OCI-LY3 (cell line): ENCODE data around the gene DDX24.

ENCODE experiments used
- CTCF ChIP-seq: fragments of 200-600, 300-600 bp; sonication (generic); IDR thresholded peaks from 2 replicates; pipeline ENCODE4 v1.5.1; 2014; ENCODE audit warnings: antibody characterized with exemption, low read length, low read depth
- EZH2phosphoT487 ChIP-seq: fragments of 200-600 bp; shearing (Covaris generic); IDR thresholded peaks from 2 replicates; pipeline ENCODE4 v1.6.1; 2018; ENCODE audit warnings: antibody characterized with exemption, mixed run types, low read depth

DNA sequence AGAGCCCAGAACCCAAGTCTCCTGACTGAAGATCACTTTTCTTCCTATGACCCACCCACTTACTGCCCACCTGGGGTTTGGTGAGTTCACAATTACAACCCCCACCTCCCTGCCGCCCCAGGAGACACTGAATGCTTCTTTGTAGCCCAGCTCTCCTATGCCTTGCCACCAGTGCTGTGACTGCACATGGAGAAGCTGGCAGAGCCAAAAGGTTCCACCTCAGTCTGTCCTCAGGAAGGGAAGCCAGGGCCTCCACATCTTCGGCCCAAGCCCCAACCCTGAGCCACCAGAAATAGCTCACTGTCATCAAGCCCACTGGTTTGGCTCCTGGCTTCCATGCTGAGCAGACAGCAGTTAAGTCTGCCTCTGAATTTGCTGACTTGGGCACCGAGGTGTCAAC lies 29.2 kb downstream of the DDX24 start:
- TF ChIP-seq CTCF (no peak), EZH2phosphoT487 (no peak)
